NCI-H1048 (cell line): ENCODE measurements around the gene CASK.
"Not testable (repeated sequence)": the region's sequence is repeated elsewhere in the genome, so short reads cannot be mapped to it uniquely, and the experiment has no call there.

Source experiments
- DNase-seq: peaks from one replicate; lab custom pipeline; 2025; lab: John Stamatoyannopoulos, UW

Gene CASK

GRCh38 chrX:41689711-41690110 lies 233.6 kb downstream of the CASK start:
- no peak for DNase-seq

GRCh38 chrX:41688835-41689234 lies 234.5 kb downstream of the CASK start, which contains the start of gene GPR34:
TSS of gene GPR34 (plus strand) at chrX:41688973. CDS start at chrX:41695634, 6,661 bp downstream.
- no peak for DNase-seq

DNA sequence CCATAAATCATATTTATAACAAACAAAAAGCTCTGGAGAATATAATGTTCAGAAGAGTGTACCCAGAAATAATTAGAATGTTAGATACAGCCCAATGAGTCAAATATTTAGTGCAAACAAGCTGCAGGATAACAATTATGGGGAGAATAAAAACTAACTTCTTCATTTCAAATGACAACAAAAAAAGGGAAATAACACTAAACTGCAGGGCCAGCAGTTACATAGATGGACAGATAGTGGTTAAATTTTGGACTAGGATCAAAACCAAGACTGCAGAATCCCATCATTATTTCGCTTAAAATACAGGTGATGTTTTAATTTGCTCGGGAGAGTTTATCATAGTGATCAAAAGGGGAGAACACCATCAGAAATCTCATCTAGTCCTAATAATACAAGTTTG lies 235.2 kb downstream of the CASK start:
- DNase-seq, result no peak

DNA sequence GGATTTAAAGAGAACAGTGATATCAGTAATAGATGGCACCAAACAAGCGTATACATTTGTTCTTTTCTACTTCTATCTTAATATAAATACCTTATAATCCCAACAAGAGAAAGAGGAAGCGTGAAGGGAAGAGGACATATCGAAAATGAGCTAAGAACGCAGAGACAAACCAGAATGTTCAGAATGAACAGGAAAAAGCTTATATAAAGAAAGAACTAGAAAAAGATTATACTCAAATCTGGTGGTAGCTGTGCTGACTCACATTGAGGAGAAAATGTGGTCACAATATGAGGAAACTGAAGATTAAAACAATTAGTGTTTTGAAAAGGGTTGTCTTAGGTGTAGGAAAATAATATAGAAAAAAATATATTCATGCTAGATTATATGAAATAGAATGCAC lies 236.6 kb downstream of the CASK start:
- DNase-seq, result no peak

DNA sequence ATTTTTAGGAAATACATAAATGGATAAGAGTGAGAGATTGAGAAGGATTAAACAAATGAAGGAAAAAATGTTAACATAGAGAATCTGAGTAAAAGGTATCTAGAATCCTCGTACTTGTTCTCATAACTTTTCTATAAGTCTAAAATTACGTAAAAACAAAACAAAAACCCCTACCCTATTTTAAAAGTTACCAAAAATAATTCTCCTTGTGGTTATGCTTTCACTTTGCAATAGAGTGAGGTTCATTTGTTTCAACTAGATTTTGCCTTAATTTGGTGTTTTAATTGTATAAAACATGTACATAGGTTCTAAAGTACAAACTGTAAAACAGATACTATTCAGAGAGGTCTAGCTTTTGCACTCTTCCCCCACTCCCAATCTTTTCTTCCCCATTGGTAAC lies 238.4 kb downstream of the CASK start:
- DNase-seq, result no peak

- DNase-seq, result no peak
Observed at GRCh38 chrX:41684138-41684537, 239.2 kb downstream of the CASK start.

- DNase-seq, result no peak
Observed at GRCh38 chrX:41677183-41678060, 245.9 kb downstream of the CASK start.

- not testable (repeated sequence) for DNase-seq
Observed at GRCh38 chrX:41676361-41676760, 247.0 kb downstream of the CASK start.

DNA sequence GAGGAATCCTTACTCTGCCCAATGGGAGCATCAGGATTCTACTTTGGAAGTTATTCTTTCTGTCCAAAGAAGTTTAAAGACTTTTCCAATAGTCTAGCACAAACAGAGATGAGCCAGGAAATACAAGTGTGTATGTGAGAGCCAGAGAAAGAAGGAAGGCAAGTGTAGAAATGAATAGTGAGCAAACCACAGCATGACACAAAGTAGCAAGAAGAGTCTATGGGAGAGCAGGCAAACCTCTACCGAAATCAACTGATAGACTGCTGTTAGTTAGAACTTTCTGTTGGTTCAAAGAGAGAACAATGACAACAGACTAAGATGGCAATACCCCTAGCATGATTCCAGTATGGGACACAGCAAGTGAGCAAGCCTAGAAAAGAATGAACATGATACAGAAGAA lies 250.7 kb downstream of the CASK start:
- DNase-seq, result no peak

DNA sequence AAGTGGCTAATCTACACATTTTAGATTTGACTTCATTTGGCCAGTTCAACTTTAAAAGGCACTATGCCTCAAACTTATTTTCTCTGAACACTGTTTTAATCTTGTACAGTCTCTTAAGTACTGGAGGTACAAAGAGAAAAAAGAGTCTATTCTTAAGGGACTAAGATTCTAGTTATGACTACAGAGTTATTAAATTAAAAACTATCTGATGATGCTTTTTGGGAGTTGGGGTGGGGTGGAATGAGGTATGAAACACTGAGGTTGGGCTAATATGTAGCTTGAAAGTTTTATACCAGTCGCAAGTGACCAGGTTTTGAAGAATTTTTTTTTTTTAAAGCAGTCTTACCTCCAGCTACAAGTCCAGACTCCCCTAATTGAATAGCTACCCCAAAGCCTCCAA lies 252.3 kb downstream of the CASK start:
- DNase-seq, result no peak

DNA sequence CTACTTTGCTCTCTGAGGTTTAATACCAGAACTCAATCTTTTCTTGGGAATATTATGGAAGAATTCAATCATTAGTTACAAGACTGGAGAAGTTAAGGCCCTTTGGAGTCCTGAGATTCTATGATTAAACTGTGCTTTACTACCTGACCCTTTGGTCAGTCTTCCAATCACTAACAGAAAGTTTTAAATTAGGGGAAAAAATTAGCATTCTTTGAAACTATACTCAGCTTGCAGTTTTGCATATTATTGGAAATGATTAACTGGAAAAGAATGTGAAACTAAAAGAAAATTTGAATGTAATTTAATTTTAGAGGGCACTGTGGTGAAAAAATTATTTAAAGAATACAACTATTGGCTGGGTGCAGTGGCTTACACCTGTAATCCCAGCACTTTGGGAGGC lies 253.2 kb downstream of the CASK start:
- no peak for DNase-seq

- DNase-seq, result no peak
Observed at GRCh38 chrX:41667631-41668030, 255.7 kb downstream of the CASK start.

- DNase-seq, result no peak
Observed at GRCh38 chrX:41666251-41666650, 257.1 kb downstream of the CASK start.

DNA sequence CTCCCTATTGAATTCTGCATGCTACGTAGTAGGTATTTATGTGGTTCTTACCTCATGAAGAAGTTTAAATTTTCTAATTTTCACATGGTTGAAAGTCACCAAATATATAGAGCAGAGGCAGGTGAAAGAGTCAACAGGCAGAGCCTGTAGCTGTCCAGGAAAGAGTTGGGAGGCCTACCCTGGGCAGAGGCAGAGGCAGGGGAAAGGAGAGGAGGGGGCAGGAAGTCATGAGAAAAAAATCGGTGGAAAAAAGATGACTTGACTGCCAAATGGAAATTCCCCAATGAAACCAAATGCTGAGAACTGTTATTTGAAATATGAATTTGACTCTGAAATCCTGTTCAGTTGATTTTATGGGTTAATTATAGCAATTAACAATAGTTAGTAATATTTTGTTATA lies 257.7 kb downstream of the CASK start:
- DNase-seq, result no peak

GRCh38 chrX:41664908-41665307 lies 258.4 kb downstream of the CASK start:
- no peak for DNase-seq

DNA sequence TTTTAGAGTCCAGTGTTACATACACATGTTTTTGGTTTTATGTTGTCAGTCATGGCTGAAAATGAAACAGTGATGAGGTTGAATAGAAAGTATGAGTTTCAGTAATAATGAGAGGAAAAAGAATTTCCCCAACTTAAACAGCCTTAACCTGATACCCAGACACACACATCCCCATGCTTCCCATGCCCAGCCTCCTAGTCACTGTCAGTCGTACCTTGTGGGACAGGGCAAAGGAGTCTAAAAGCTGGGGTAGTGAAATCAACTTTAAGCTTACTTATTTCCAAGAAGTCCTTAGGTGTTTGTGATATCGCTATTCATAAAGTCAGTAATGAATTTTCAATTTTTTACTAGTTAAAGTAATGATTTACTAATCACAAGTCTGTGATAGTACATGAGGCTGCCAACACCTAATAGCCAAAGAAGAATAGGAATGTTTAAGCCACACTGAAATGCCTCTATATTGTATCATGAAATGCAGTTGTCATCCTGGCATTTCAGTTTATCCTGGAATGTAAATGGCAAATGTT lies 258.9 kb downstream of the CASK start:
- no peak for DNase-seq

DNA sequence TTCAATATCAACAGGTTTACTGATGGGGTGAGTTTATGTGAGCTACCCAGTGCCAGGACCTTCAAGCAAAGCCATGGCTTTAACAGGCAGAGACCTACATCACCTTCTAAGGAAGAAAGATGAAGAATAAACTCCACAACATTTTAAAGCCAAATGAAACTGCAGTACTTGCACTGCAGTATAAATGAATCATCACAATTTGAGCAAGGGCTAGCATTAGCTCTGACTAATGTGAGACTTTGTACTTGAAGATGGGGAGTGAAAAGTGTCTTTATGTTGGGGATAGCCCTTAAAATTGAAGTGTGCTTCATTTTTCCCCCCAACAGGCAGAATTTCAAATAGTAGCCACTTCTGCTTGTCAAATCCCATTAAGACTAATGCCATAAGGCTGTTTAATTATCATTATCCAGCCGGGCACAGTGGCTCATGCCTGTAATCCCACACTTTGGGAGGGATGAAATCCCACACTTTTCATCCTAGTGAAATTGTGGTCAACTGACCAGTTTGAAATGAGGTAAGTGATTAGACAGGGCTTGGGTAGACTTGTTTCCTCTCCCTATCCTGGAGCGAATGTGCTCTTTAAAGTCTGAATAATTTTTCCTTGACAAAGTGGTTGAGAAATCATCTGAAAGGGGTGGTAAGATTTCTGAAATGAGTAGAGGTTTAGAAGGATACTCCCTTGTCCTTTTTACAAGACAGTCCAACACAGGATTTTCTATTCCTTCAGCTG lies 261.8 kb downstream of the CASK start:
- DNase-seq, result no peak

DNA sequence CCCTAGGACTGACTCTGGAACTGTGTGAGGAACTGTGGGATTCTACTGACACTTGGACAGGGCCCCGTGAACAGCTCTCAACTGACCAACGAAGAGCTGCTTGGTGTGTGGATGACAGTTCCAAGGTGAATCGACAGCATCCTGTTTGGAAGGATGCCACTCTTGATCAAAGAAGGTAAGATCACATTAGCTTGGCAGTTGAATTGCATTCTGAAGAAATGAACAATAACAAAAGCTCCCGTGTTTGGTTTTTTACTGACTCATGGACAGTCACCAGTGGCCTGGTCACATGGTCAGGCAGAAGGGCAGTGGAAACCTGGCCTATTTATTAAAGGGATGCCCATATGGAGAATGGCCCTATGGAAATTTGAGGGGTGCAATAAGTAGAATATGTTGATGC lies 267.7 kb downstream of the CASK start:
- DNase-seq, result no peak

DNA sequence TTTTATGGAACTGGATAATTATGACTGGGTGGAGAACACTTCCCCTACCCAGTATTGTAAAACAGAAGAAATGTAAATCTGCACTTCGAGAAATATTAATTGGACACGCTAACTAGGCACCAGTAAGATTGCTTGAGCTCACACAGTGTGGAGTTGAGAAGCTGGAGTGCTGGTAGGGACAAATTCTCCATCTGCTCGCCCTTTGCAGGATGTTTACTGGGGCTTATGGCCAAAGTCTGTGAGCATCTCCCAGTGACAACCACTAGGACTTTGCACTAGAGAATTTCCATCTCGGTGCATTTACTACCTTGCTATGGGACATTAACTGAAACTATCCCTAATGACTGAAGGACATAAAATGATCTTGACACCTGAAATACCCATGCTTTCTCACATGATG lies 268.3 kb downstream of the CASK start:
- no peak for DNase-seq

DNA sequence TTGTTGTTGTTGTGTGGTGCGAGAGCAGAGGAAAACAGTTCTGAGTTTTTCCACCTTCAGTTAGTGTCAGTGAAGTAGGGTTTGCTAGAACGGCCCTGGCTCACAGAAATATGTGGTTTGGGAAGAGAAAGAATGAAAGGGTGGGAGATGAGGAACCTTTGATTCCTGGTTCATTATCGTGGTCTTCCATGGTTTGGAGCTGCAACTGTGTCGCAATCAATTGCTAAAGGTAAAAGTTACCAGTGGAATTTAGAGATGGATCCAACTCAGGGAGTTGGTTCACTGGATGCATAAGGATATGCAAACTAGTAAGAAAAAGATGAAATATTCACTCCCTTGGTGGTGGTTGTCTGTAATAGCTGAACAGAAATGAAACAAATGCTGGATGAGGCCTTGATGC lies 270.2 kb downstream of the CASK start:
- no peak for DNase-seq

DNA sequence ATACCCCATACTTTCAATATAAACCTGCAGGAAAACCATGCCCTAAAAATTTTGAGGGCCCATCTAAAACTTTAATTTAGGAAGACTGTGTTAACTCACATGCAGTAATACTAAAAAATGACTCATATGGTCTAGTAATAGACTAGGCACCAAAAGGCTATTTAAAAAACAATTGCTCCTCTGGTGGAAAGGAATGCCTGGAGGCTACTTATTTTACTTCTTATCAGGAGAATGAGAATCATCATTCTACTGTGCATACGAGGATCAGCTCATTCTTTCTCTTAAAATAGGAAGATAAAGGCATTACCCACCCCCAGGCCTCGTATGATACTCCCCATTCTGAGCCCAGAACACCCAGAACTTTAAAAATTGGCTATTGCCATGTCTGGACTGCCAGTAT lies 277.2 kb downstream of the CASK start:
- DNase-seq, result not testable (repeated sequence)

GRCh38 chrX:41634284-41634683 lies 289.1 kb downstream of the CASK start:
- DNase-seq, result no peak

GRCh38 chrX:41630091-41630490 lies 293.3 kb downstream of the CASK start:
- DNase-seq, result no peak
